ENCODE data around the gene RAB9B.
A peak's percentile ranks its signal among the peaks of the same experiment; 100 is the strongest.
"Not testable (repeated sequence)": the region's sequence is repeated elsewhere in the genome, so short reads cannot be mapped to it uniquely, and the experiment has no call there.

The RAB9B gene

GRCh38 chrX:103831342-103831802 is 685 bp downstream of the RAB9B start:
- ChIA-PET POLR2A (ENCODE audit: low non-redundant PET) (no interaction called here), CTCF (interaction anchor here (1.3 kb wide), 1 partner anchor 13 kb away, joined by 4 read pairs; no protein-coding TSS in a partner anchor)
- peak; percentile 70 for DNase-seq (ENCODE audit: low spot score)
- TF ChIP-seq CTCF (conservative IDR thresholded peaks at IDR 0.05; ENCODE audit: low read depth) = no peak
- H3K27ac ChIP-seq = no peak overlapping the region

GRCh38 chrX:103830848-103831247 is 1.2 kb downstream of the RAB9B start:
- ChIA-PET POLR2A (ENCODE audit: low non-redundant PET) (no interaction called here), CTCF (no interaction called here)
- DNase-seq (ENCODE audit: low spot score) = no peak
- TF ChIP-seq CTCF (conservative IDR thresholded peaks at IDR 0.05; ENCODE audit: low read depth) = no peak
- H3K27ac ChIP-seq = no peak overlapping the region

GRCh38 chrX:103828529-103828928 is 3.5 kb downstream of the RAB9B start:
- ChIA-PET CTCF (no interaction called here), POLR2A (ENCODE audit: low non-redundant PET) (no interaction called here)
- no peak overlapping the region for H3K27ac ChIP-seq
- no peak for DNase-seq (ENCODE audit: low spot score)
- no peak for TF ChIP-seq CTCF (conservative IDR thresholded peaks at IDR 0.05; ENCODE audit: low read depth)

- ChIA-PET CTCF (no interaction called here), POLR2A (ENCODE audit: low non-redundant PET) (no interaction called here)
- TF ChIP-seq CTCF (conservative IDR thresholded peaks at IDR 0.05; ENCODE audit: low read depth) = no peak
- DNase-seq (ENCODE audit: low spot score) = no peak
- no peak overlapping the region for H3K27ac ChIP-seq
These were observed 6.2 kb downstream of the RAB9B start for GRCh38 chrX:103825881-103826280.

GRCh38 chrX:103823591-103823990 is 8.5 kb downstream of the RAB9B start:
- ChIA-PET CTCF (no interaction called here), POLR2A (ENCODE audit: low non-redundant PET) (no interaction called here)
- no peak overlapping the region for H3K27ac ChIP-seq
- no peak for TF ChIP-seq CTCF (conservative IDR thresholded peaks at IDR 0.05; ENCODE audit: low read depth)
- no peak for DNase-seq (ENCODE audit: low spot score)

- POLR2A ChIA-PET (ENCODE audit: low non-redundant PET); DNase-seq (ENCODE audit: low spot score); H3K27ac ChIP-seq: not testable (repeated sequence)
- CTCF ChIA-PET = interaction anchor here (0.6 kb wide), 1 partner anchor 134 kb away, joined by 3 read pairs; no protein-coding TSS in a partner anchor
These were observed 11.3 kb downstream of the RAB9B start for GRCh38 chrX:103820802-103821201.

GRCh38 chrX:103818842-103819619 is 13.0 kb downstream of the RAB9B start:
- no peak overlapping the region for H3K27ac ChIP-seq
- peak; percentile 0 for DNase-seq (ENCODE audit: low spot score)
- ChIA-PET CTCF (interaction anchor here (0.6 kb wide), 1 partner anchor 497 kb away, joined by 3 read pairs; no protein-coding TSS in a partner anchor), POLR2A (ENCODE audit: low non-redundant PET) (no interaction called here)
- no peak for TF ChIP-seq CTCF (conservative IDR thresholded peaks at IDR 0.05; ENCODE audit: low read depth)

Measured in RWPE1 (cell line).